Frontal cortex (tissue), 4 donors: ENCODE results near the gene OCRL. TPM values are rescaled to one million over a fixed set of nuclear protein-coding genes. Genes with fewer than 3 reads are reported as not detected.
A peak's percentile ranks its signal among the peaks of the same experiment; 100 is the strongest.

Experiments
- DNase-seq, 2 donors: peaks; one replicate each; pipeline ENCODE4 v3.0.0; 2012; ENCODE audit warnings: low spot score in 2 of 2
- FAIRE-seq: peaks from 2 replicates; lab custom pipeline; 2012; peaks lifted over from hg19 to GRCh38; lab: Jason Lieb, UNC
- small RNA-seq: library from RNA; depleted of rRNA; stranded (forward); fragments of <200 nt; gene quantifications from one replicate; pipeline ENCODE3, GENCODE V24; 2014
- total RNA-seq: library from RNA; depleted of rRNA; stranded (reverse); fragments of >200 nt; gene quantifications from one replicate; pipeline ENCODE4 v1.2.3, GENCODE V29; 2014
- donor health status: control.
- donor health status: control.
- donor health status: control.

OCRL gene
- total RNA-seq, 1 donor from 2014 or later, result 38.7 TPM

DNA sequence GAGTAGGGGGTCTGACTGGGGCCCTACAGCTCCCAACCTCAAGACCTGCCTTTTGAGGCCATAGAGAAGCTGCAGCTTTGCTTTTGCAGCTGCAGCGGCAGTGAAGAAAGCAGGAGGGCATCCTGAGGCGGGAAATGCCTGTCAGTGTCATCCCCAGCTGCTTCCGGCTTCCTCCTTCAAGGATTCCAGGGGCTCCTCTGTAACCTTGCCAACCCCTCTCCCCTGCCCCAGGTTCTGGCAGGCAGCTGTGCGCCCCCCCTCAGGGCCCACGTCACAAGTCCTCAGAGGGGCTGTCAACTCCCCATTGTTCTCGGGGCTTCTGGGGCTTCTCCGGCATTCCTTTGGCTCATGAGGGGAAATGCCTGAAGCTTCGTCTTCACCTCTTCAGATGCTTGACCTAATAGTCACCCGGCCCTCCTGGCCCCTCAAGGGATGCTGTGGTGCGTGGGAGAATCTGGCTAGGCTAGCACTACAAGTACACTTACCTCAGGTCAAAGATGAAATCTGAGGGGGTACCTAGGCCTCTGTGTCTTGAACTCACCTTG lies 82.8 kb downstream of the OCRL start:
- FAIRE-seq, result no peak
- no peak for DNase-seq

DNA sequence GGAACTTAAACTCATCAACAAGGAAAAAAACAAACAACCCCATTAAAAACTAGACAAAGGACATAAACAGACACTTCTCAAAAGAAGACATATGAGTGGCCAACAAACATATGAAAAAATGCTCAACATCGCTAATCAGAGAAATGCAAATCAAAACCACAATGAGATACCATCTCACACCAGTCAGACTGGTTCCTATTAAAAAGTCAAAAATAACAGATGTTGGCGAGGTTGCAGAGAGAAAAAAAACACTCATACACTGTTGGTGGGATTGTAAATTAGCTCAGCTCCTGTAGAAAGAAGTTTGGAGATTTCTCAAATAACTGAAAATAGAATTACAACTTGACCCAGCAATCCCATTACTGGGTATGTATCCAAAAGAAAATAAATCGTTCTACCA lies 86.0 kb downstream of the OCRL start:
- DNase-seq, result no peak
- no peak for FAIRE-seq

DNA sequence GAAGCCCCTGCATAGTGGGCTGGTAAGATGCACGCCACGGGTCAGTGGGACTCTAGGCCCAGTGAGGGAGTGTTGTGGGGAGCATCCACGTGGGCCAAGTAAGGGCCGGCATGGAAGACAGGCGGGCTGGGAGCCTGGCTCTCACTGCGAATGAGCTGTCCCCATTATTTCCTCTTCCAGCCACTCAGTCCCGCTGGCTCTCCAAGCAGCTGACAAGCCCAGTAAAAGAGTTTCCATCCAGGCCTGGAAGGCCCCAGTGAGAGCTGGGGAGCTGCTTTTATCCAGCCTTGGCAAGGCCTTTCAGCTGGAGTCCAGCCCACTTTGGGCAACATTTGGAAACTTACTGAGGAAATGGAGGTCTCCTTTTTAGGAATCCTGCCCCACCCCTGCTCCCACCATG lies 89.8 kb downstream of the OCRL start:
- DNase-seq, result no peak
- FAIRE-seq, result no peak

DNA sequence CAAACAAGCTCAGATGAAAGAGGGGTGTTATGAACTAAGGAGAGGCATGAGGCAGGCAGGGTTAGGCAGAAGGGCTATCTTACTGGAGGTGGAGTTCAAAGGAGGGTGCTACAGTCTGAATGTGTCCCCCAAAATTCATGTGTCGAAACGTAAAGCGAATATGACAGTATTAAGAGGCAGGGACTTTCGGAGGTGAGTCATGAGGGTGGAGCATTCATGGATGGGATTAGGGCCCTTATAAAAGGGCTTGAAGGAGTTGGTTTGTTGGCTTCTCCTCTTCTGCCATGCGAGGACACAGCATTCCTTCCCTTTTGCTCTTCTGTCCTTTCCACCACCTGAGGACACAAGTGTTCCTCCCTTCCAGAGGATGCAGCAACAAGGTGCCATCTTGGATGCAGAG lies 91.8 kb downstream of the OCRL start:
- DNase-seq, result no peak
- no peak for FAIRE-seq

DNA sequence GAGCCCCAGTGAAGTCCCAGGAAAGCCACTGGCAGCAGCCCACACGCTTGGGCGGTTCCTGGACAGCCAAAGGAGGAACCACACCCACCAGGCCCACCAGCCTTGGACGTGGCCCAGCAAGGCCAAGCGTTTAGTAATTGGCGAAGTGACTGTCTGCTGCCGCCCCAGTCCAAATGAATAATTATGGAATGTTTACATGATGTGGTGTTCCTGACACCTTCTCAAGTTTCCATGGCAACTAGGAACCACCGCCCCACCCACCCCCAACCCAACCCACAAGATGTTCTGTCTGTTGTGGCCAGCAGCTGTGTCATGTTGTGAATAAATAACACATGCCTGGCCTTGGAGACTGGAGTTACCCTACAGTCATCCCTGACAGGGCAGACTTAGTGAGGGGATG lies 92.4 kb downstream of the OCRL start:
- FAIRE-seq (no peak), DNase-seq (no peak)

DNA sequence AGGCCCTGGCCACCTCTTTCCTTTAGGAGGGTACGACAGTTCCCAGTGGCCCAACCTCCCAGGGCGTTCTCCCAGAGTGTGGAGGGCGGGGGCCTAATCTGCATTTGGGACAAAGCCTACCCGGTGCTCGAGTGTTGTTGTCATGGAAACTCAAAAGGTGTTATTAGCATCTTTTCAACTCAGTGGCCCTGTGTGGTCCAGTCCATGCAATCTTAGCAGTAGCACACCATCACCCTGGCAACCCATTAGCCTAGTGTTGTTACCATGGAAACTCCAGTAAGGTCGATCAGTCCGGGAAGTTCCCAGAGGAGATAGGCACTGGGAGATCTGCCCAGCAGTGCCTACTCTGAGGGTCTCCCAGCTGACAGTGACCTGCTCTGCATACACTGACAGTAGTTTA lies 94.5 kb downstream of the OCRL start:
- no peak for DNase-seq
- no peak for FAIRE-seq

DNA sequence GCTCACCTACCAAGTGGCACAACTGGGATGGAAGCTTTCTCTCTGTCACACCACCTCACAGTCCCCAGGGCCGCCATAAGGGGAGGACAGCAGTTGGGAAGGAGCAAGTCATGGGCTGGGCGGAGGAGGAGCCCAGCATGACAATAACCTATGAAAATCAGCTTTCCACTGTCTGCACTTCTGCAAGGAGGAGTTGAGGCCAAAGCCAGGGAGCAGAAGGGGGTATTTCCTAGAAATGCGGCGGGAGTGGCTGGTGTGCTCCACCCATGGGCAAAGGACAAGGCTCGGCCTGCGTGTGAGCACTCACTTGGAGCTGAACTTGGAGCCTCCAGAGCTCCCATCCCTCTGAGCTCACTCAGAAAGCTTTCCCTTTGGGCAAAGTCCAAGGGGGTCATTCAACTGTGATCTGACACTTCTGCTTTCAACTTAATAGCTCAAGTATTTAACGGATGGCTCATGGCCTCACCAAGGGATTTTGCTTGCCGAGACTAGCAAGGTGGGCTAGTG lies 96.2 kb downstream of the OCRL start:
- FAIRE-seq (no peak), DNase-seq (no peak)

DNA sequence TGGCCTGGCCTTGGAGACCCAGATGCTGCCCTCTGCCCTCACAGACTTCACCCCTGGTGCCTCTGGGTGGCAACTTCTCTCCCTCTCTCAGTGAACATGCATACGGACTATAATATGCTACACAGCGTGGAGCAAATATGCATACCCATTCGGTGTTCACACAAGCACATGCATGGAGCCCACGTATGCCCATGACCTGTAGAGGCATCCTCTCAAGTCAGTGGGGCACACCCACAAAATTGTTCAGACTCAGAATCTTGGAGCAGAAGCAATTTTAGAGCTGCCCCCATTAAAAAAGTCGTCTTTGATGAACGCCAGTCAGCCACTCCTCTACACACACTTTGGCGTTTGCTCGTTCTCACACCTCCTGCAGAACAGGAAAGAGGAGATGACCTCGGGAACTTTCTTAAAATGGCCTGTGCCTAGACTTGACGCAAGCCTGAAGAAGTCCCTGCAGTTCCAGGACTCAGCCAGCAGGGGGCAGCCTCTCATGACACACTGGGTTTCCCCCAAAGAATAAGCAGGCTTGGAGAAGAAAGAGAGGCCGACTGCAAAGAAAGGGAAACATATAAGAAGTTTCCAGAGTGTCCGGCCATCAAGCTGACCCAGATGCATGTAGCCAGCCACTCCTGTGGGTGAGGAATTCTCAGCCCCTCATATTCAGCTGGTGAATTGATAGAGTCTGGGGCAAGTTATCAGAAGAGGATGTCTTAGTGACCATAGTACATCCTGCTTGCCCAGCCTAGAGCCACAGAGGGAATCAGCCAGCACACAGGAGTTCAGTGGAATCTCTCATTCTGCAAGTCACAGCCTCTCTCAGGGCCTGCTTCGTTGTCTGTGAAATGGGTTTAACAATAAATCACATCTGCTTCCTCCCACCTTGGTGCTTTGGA lies 97.4 kb downstream of the OCRL start:
- DNase-seq (peak; percentile 46 to 61), FAIRE-seq (no peak)

DNA sequence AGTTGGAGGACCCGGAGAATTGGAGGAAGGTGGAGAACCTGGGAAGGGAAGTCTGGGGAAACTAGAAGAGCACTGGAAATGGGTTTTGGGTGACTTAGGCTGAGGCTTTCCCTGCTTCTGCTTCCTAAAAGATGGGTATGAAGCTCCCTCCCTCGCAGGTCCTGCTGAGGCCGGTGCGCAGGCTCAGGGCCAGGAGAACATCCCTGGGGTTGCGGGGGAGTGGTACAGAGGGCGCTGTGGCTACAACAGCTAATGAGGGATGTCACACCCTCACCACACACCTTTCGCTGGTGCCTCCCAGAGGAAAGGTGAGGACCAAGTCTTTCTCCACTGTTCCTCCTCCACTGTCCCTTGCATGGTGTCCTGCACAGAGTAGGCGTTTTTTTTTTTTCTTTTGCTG lies 98.9 kb downstream of the OCRL start:
- no peak for DNase-seq

DNA sequence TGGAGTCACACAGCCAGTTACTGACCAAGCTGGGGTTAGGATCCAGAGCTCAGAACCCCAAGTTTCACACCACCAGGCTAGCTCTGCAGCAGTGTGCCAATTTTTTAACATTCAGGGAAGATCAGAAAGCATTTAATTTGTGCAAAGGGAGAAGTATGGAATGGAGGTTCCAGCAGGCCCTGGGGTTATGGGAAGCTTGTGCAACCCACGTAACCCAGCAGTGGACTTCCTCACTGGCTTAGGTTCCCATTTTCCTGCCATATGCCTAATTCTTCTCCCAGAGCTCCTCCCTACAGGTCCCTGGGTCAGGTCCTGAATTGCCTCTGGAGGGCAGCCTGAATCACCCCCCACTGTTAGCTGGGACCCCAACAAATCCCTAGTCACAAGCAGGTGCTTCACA lies 100.7 kb downstream of the OCRL start:
- DNase-seq, result no peak
- FAIRE-seq, result no peak

More for the DNA sequence above, 98.9 kb downstream of the OCRL start:
- FAIRE-seq, result no peak

DNA sequence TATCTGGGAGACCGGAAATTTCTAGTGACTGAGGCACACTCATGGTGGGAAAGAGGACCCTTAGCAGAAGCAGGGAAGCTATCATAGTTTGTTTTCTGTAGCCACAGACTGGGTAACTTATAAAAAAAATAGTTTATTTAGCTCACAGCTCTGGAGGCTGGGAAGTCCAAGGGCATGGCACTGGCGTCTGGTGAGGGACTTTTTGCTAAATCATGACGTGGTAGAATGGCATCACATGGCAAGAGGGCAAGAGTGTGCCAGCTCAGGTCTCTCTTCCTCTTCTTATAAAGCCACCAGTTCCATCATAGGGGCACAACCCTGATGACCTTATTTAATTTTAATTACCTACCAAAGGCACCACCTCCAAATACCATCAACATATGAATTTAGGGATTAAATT lies 101.4 kb downstream of the OCRL start:
- no peak for FAIRE-seq

DNA sequence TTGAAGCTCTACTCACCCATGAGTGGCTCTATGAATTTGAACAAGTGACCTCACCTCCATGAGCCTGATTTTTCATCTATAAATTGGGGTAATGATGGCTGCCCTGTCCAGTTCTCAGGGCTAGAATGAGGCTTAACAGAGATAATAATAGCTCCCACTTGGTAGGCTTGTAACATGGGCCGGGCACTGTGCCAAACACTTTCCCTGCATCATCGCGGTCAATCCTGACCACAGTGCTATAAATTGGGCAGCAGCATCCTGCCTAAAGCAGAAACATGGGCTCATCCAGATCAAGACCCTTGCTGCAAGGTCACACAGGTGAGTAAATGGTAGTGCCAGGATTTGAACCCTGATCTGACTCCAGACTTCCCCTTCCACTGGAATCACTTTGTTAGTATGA lies 101.9 kb downstream of the OCRL start:
- FAIRE-seq, result no peak

More for the DNA sequence above, 101.4 kb downstream of the OCRL start:
- no peak for DNase-seq

More for the DNA sequence above, 101.9 kb downstream of the OCRL start:
- no peak for DNase-seq

Small RNA genes lying within 50 kb of the gene (small RNA-seq; reads per million reads assigned to genes)
- gene RF01169, result not detected

Other genes with a start within 250 kb of the OCRL start
- 75.0 TPM for gene SMARCA1, start 16.8 kb upstream of the OCRL start, total RNA-seq
- 2.4 TPM for gene APLN, start 114.7 kb downstream of the OCRL start, total RNA-seq
- under 0.01 TPM for gene XPNPEP2, start 198.7 kb downstream of the OCRL start, total RNA-seq
- gene SASH3, start 239.7 kb downstream of the OCRL start, total RNA-seq, result 0.82 TPM